GM23338 (cell line): Measurements from ENCODE around the gene RRN3. TPM values are rescaled to one million over a fixed set of nuclear protein-coding genes. Genes with fewer than 3 reads are reported as not detected.
"Not testable (repeated sequence)": the region's sequence is repeated elsewhere in the genome, so short reads cannot be mapped to it uniquely, and the experiment has no call there.

Source experiments
- ATAC-seq: fragments of 200-7000 bp; cut with Tn5 transposase; 3 replicates; pipeline ENCODE4 v1.9.1; 2020
- DNase-seq: peaks from one replicate; pipeline ENCODE4 v3.0.0-alpha.2; 2015; ENCODE audit warnings: low spot score
- H2AFZ ChIP-seq: fragments of 200-600 bp; sonication (generic); 2 replicates; pipeline ENCODE4 v1.8.0; 2016; ENCODE audit warnings: antibody characterized with exemption, mild to moderate bottlenecking, moderate library complexity
- H3F3A ChIP-seq: fragments of 200-600 bp; sonication (generic); replicated peaks from 2 replicates; pipeline ENCODE4 v1.8.0; 2017; ENCODE audit warnings: antibody characterized with exemption, mixed run types, low read depth
- H3K27ac ChIP-seq: fragments of 200-600 bp; sonication (generic); 2 replicates; pipeline ENCODE4 v1.6.1; 2016; ENCODE audit warnings: low read depth
- H3K27me3 ChIP-seq: fragments of 200-600 bp; sonication (generic); 2 replicates; pipeline ENCODE4 v1.8.0; 2016; ENCODE audit warnings: mild to moderate bottlenecking, mixed run types, moderate library complexity; ENCODE audit not compliant: insufficient read depth
- H3K36me3 ChIP-seq: fragments of 200-600 bp; sonication (generic); 2 replicates; pipeline ENCODE4 v1.8.0; 2016; ENCODE audit warnings: mild to moderate bottlenecking; ENCODE audit not compliant: insufficient read depth
- H3K4me1 ChIP-seq: fragments of 200-600 bp; sonication (generic); 2 replicates; pipeline ENCODE4 v1.8.0; 2016; ENCODE audit warnings: mild to moderate bottlenecking, moderate library complexity; ENCODE audit not compliant: insufficient read depth
- H3K4me2 ChIP-seq: fragments of 200-600 bp; sonication (generic); 2 replicates; pipeline ENCODE4 v1.7.1; 2017; ENCODE audit warnings: mixed run types
- H3K4me3 ChIP-seq: fragments of 200-600 bp; sonication (generic); 2 replicates; pipeline ENCODE4 v1.6.1; 2016; ENCODE audit warnings: mixed run types
- H3K79me2 ChIP-seq: fragments of 200-600 bp; sonication (generic); replicated peaks from 2 replicates; pipeline ENCODE4 v1.8.0; 2017; ENCODE audit warnings: mild to moderate bottlenecking; ENCODE audit not compliant: insufficient read depth
- H3K9me2 ChIP-seq: fragments of 200-600 bp; sonication (generic); 2 replicates; pipeline ENCODE4 v1.8.0; 2017; ENCODE audit not compliant: insufficient read depth
- H4K20me1 ChIP-seq: fragments of 200-600 bp; sonication (generic); replicated peaks from 2 replicates; pipeline ENCODE4 v1.8.0; 2017; ENCODE audit warnings: mild to moderate bottlenecking; ENCODE audit not compliant: insufficient read depth
- H3K27ac Mint-ChIP-seq: 2 replicates; pipeline ENCODE4 v1.8.0; 2020; ENCODE audit warnings: inconsistent platforms, mild to moderate bottlenecking, moderate library complexity, mixed read lengths
- H3K27me3 Mint-ChIP-seq: 3 replicates; pipeline ENCODE4 v1.8.0; 2022; ENCODE audit warnings: low read depth, mild to moderate bottlenecking, moderate library complexity, mixed read lengths, inconsistent platforms; ENCODE audit not compliant: insufficient read depth, poor library complexity
- H3K36me3 Mint-ChIP-seq: 3 replicates; pipeline ENCODE4 v1.8.0; 2021; ENCODE audit warnings: low read depth, mild to moderate bottlenecking, inconsistent platforms, moderate library complexity, mixed read lengths
- H3K4me1 Mint-ChIP-seq: 3 replicates; pipeline ENCODE4 v1.8.0; 2020; ENCODE audit warnings: mild to moderate bottlenecking, inconsistent platforms, mixed read lengths
- H3K4me3 Mint-ChIP-seq: 3 replicates; pipeline ENCODE4 v1.8.0; 2021; ENCODE audit warnings: moderate library complexity, mild to moderate bottlenecking, inconsistent platforms, mixed read lengths
- H3K9me3 Mint-ChIP-seq: 3 replicates; pipeline ENCODE4 v1.8.0; 2020; ENCODE audit warnings: moderate library complexity, mild to moderate bottlenecking, inconsistent platforms, mixed read lengths
- CTCF ChIP-seq, 2 experiments: fragments of 200-600 bp in 1 of 2; sonication (generic) in 1 of 2; conservative IDR thresholded peaks; 2 replicates each; pipeline versions ENCODE4 v1.5.1 to v1.6.1; 2016 to 2017; ENCODE audit warnings: antibody characterized with exemption in 2 of 2, low read depth in 2 of 2, mild to moderate bottlenecking in 2 of 2, moderate library complexity in 1 of 2
- EZH2 ChIP-seq: fragments of 200-600 bp; sonication (generic); IDR thresholded peaks from one replicate; pipeline ENCODE4 v1.8.0; 2017; ENCODE audit warnings: antibody characterized with exemption, mild to moderate bottlenecking, low read depth; ENCODE audit not compliant: unreplicated experiment
- EZH2phosphoT487 ChIP-seq: fragments of 200-600 bp; sonication (generic); IDR thresholded peaks from one replicate; pipeline ENCODE4 v1.8.1; 2018; ENCODE audit warnings: antibody characterized with exemption; ENCODE audit not compliant: unreplicated experiment
- NANOG ChIP-seq: IDR thresholded peaks from 2 replicates; pipeline ENCODE4 v1.6.1; 2016; ENCODE audit warnings: antibody characterized with exemption, borderline replicate concordance
- POLR2AphosphoS5 ChIP-seq: IDR thresholded peaks from 2 replicates; pipeline ENCODE4 v1.6.1; 2016; ENCODE audit warnings: antibody characterized with exemption, low read depth
- REST ChIP-seq: IDR thresholded peaks from one replicate; pipeline ENCODE4 v1.6.1; 2018; ENCODE audit warnings: antibody characterized with exemption; ENCODE audit not compliant: unreplicated experiment
- ZNF114 ChIP-seq: fragments of 250-450 bp; sonication (Bioruptor Pico); IDR thresholded peaks from 2 replicates; pipeline ENCODE4 v1.5.0; 2020; ENCODE audit warnings: mild to moderate bottlenecking, moderate library complexity
- ZNF331 ChIP-seq: fragments of 250-450 bp; sonication (Bioruptor Pico); IDR thresholded peaks from 2 replicates; pipeline ENCODE4 v1.5.0; 2020; ENCODE audit warnings: low read depth, mild to moderate bottlenecking, moderate library complexity
- ZNF462 ChIP-seq: fragments of 250-450 bp; sonication (Bioruptor Pico); IDR thresholded peaks from 2 replicates; pipeline ENCODE4 v1.5.0; 2020; ENCODE audit warnings: mild to moderate bottlenecking, moderate library complexity
- polyA plus RNA-seq: library from polyadenylated mRNA; unstranded; fragments of >200 nt; fragmentation: Nextera tagmentation; extraction: Ambion mirVana; gene quantifications from 2 replicates; pipeline ENCODE4 v1.2.1, GENCODE V29; 2016
- total RNA-seq: library from RNA; depleted of rRNA; stranded (reverse); fragments of >200 nt; shearing (Covaris generic); gene quantifications from 2 replicates; pipeline ENCODE4 v1.2.3, GENCODE V29; 2014

Gene RRN3
- total and polyA plus RNA-seq, 2 experiments from 2014 or later: 15.4 to 41.5 TPM

GRCh38 chr16:15141586-15141985, 47.5 kb upstream of the RRN3 start:
- no peaks in the 10 kb centered on the region for H3K36me3 Mint-ChIP-seq
- ATAC-seq (no peak), DNase-seq (no peak)
- no peak overlapping the region for H3K27ac Mint-ChIP-seq
- Histone ChIP-seq H3K27ac (no peak overlapping the region), H3K4me1 (0 out of 2 replicates have a peak, but pooled peaks cover 5% of the 10 kb centered on the region), H3K4me2 (no peak overlapping the region), H3K27me3 (no peaks in the 10 kb centered on the region), H3K36me3 (no peaks in the 10 kb centered on the region), H3K9me2 (no peaks in the 10 kb centered on the region), H3F3A (no peaks in the 10 kb centered on the region), H3K4me3 (no peak overlapping the region), H3K79me2 (peaks cover 59% of the 10 kb centered on the region), H2AFZ (no peak overlapping the region), H4K20me1 (no peaks in the 10 kb centered on the region)
- H3K4me1 Mint-ChIP-seq: peaks cover 27% of the 10 kb centered on the region
- peaks cover 11% of the 10 kb centered on the region for H3K27me3 Mint-ChIP-seq
- no peak overlapping the region; the same call in 2 of the 3 replicates for H3K4me3 Mint-ChIP-seq
- no peaks in the 10 kb centered on the region for H3K9me3 Mint-ChIP-seq
- TF ChIP-seq EZH2phosphoT487 (no peak), ZNF462 (no peak), ZNF114 (CRISPR knock-in tag) (no peak), ZNF331 (CRISPR knock-in tag) (no peak), EZH2 (no peak), POLR2AphosphoS5 (no peak), REST (no peak), CTCF (conservative IDR thresholded peaks at IDR 0.05; ENCODE audit: low read depth in 2 of 2) (no peak), NANOG (no peak)

GRCh38 chr16:15140444-15141365, 46.6 kb upstream of the RRN3 start:
- H3K9me3 Mint-ChIP-seq, H3K36me3 Mint-ChIP-seq, H3K9me2 ChIP-seq, H3K4me3 Mint-ChIP-seq, H2AFZ ChIP-seq, H3K27me3 ChIP-seq, H3K4me3 ChIP-seq, H3K27ac ChIP-seq, H4K20me1 ChIP-seq, H3K4me2 ChIP-seq, H3K36me3 ChIP-seq, H3K4me1 ChIP-seq, H3K27ac Mint-ChIP-seq, H3F3A ChIP-seq: not testable (repeated sequence)
- H3K79me2 ChIP-seq: peaks cover 50% of the 10 kb centered on the region
- peaks cover 11% of the 10 kb centered on the region for H3K27me3 Mint-ChIP-seq
- peak; percentile 24 for DNase-seq
- peak; percentile 9 for ATAC-seq
- H3K4me1 Mint-ChIP-seq: peaks cover 19% of the 10 kb centered on the region
